Measurements from ENCODE around the gene RNF144B. TPM values are rescaled to one million over a fixed set of nuclear protein-coding genes. Genes with fewer than 3 reads are reported as not detected.

RNF144B gene
- total and polyA plus RNA-seq, 2 of the 13 experiments (the other 11 are each of a cell fraction or from before 2014, with no cell fraction given), result 1.8 to 4.3 TPM

- POLR2A ChIA-PET, result no interaction called here
- Histone ChIP-seq H3K9me3 (ENCODE audit: low read length) (no peaks in the 10 kb centered on the region), H3K4me1 (ENCODE audit: insufficient read depth, low read length) (peaks cover 51% of the 10 kb centered on the region), H3K79me2 (ENCODE audit: insufficient read depth, low read length) (no peaks in the 10 kb centered on the region), H3K27ac (ENCODE audit: extremely low read length, insufficient read depth, low read length) (no peak overlapping the region), H3K27me3 (ENCODE audit: control insufficient read depth in 1 of 2, insufficient read depth in 2 of 2, low read length in 2 of 2) (no peaks in the 10 kb centered on the region), H2AFZ (ENCODE audit: low read length) (no peak overlapping the region), H3K4me3 (replicated peaks in 1 of 3; ENCODE audit: insufficient read depth in 1 of 3, low read depth in 2 of 3, low read length in 3 of 3) (no peak overlapping the region), H3K9ac (ENCODE audit: insufficient read depth, low read depth, low read length) (no peak overlapping the region), H4K20me1 (ENCODE audit: insufficient read depth, low read length) (no peaks in the 10 kb centered on the region), H3K4me2 (ENCODE audit: low read depth, low read length) (no peak overlapping the region), H3K36me3 (replicated peaks in 1 of 2; ENCODE audit: control insufficient read depth in 1 of 2, insufficient read depth in 2 of 2, low read length in 2 of 2) (peaks cover 0 to 12% of the 10 kb centered on the region in 2 experiments; a peak in 2 of 5 replicates)
- intact Hi-C loops (cut with micrococcal nuclease; ENCODE audit: unreplicated experiment), result loop anchor here (2.0 kb wide), 1 partner anchor 83 kb away; the partner anchor contains the start of gene RNF144B
- FAIRE-seq (no peak), ATAC-seq (no peak), DNase-seq (ENCODE audit: low spot score) (no peak)
- CTCF ChIA-PET (ENCODE audit: low intra/inter-chr PET ratio, low total read pairs), result no interaction called here
- in situ Hi-C loops (cut with HindIII; ENCODE audit: extremely low pct_ligation_motif_present, low pct_unique_long_range_greater_than_20kb), result no loop called here
- no TSS peak for BruUV-seq (replicated peaks)
- 96% methylated on average over 3 of the region's 3 CpGs for WGBS (ENCODE audit: low lambda C conversion rate)
- TF ChIP-seq CC2D1A (CRISPR knock-in tag; IDR thresholded peaks at IDR 0.05) (no peak), ZNF800 (CRISPR knock-in tag; IDR thresholded peaks at IDR 0.05) (no peak), E2F1 (CRISPR knock-in tag; IDR thresholded peaks at IDR 0.05) (no peak), ZBTB39 (CRISPR knock-in tag; IDR thresholded peaks at IDR 0.05) (no peak), RARA (CRISPR knock-in tag; IDR thresholded peaks at IDR 0.05) (no peak), MEIS2 (CRISPR knock-in tag; IDR thresholded peaks at IDR 0.05) (no peak), ZNF326 (CRISPR knock-in tag; IDR thresholded peaks at IDR 0.05; ENCODE audit: borderline replicate concordance) (no peak), HINFP (CRISPR knock-in tag; IDR thresholded peaks at IDR 0.05; ENCODE audit: low read depth) (no peak), ZNF772 (CRISPR knock-in tag; IDR thresholded peaks at IDR 0.05) (no peak), THAP11 (CRISPR knock-in tag; IDR thresholded peaks at IDR 0.05) (no peak), ZNF280B (CRISPR knock-in tag; IDR thresholded peaks at IDR 0.05; ENCODE audit: borderline replicate concordance) (no peak), NAIF1 (CRISPR knock-in tag; IDR thresholded peaks at IDR 0.05; ENCODE audit: borderline replicate concordance) (no peak)
Measured at GRCh38 chr6:18469536-18469935, 82.4 kb downstream of the RNF144B start.
